GM18951 (cell line): ENCODE results near the gene SMAD3.
"Not testable (repeated sequence)": the region's sequence is repeated elsewhere in the genome, so short reads cannot be mapped to it uniquely, and the experiment has no call there.

Experiments used
- POLR2A ChIP-seq: IDR thresholded peaks from 4 replicates; pipeline ENCODE4 v1.6.1; 2011; ENCODE audit warnings: mild to moderate bottlenecking; ENCODE audit not compliant: insufficient read length, insufficient read depth; ENCODE audit errors: extremely low read depth
- in situ Hi-C: fragments of 300-500 bp; cut with MboI; formaldehyde crosslinking; loops from one replicate; pipeline ENCODE4 v1.12.0; 2022; ENCODE audit warnings: low sequenced_read_pairs, mixed read lengths, inconsistent platforms; ENCODE audit not compliant: unreplicated experiment

The SMAD3 gene

DNA sequence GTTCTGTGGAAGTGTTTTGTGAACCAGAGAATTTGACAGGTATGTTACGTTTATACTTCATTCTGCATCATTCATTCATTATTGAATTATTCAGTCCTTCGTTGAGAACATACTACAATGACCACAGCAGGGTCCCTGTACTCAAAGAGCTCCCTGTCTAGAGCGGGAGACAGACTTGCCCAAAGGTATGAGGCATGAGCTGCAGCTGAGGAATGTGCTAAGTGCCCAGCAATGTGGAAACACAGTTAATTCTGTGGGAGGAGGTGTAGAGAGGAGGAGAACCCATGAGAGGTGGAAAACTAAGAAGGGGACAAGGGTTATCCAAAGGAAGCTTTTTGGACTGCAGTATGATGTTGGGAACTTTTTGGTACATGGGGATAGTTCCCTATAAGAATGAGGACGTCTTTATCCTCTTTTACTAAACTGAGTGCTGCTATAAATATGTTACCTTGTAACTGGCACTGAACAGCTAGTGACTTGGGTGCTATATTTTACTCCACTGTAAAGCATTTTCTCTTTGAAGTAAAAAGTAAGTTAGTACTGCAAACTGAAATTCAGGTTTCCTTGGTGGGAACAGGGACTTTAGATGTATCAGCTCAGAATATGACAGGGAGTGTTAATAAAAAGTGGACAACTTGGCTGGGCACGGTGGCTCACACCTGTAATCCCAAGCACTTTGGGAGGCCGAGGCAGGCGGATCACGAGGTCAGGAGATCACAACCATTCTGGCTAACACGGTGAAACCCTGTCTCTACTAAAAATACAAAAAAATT is 5.7 kb downstream of the SMAD3 start:
- in situ Hi-C loops, result no loop called here
- TF ChIP-seq POLR2A, result no peak

GRCh38 chr15:67072442-67072841 is 7.0 kb downstream of the SMAD3 start:
- in situ Hi-C loops, result no loop called here
- TF ChIP-seq POLR2A, result no peak

GRCh38 chr15:67072958-67073357 is 7.6 kb downstream of the SMAD3 start:
- no peak for TF ChIP-seq POLR2A

GRCh38 chr15:67074886-67075229 is 9.5 kb downstream of the SMAD3 start:
- no peak for TF ChIP-seq POLR2A
- in situ Hi-C loops, result no loop called here

More at GRCh38 chr15:67072958-67073357, 7.6 kb downstream of the SMAD3 start:
- in situ Hi-C loops, result no loop called here

DNA sequence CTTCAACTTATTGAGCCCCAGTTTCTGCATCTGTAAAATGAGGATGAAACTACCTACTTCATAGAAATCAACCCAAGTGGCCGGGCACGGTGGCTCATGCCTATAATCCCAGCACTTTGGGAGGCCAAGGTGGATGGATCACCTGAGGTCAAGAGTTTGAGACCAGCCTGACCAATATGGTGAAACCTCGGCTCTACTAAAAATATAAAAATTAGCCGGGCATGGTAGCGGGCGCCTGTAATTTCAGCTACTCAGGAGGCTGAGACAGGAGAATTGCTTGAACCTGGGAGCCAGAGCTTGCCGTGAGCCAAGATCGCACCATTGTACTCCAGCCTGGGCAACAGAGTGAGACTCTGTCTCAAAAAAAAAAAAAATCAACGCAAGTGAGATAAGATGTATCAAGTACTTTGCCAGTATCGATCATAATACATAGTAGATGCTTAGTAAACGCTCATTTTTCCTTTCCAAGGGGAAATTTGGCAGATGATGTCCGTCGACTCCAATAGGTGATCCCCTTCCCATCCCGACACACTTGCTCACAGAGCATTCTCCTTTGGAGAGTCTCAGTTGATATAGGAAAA is 10.2 kb downstream of the SMAD3 start:
- in situ Hi-C loops, result not testable (repeated sequence)

DNA sequence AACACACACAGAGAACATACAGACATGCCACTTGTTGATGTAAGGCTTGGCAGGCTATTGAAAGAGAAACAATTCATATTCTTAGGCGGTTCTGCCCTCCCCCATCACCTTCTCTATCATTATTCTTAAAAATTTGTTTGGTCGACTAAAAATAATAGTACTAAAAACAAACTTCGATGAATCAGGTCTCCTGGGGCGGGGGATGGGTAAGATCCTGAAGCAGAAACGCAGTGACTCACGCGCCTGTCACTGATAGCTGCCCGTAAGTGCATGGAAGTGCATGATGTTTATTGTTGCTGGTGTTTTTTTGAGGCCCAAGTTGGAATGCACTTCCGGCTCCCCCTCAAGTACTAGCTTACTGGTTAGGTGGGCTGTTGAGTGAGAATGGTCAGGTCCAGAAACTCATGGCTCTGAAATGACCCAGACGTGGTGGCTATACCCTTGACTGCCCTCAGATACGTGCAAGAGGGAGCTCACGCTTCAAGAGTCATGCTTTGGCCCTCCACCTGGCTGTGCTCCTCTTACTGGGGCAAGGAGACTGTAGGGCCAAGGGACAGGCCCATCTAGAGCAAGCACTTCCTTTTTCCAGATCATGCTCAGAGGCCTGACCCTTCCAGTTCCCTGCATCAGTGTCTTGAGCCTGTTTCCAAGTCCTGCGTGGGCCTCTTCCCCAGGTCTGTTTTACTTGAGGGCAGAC is 10.9 kb downstream of the SMAD3 start:
- TF ChIP-seq POLR2A, result no peak
- in situ Hi-C loops, result no loop called here

GRCh38 chr15:67077641-67078215 is 12.3 kb downstream of the SMAD3 start:
- TF ChIP-seq POLR2A, result no peak
- in situ Hi-C loops, result no loop called here

GRCh38 chr15:67079361-67079760 is 14.0 kb downstream of the SMAD3 start:
- in situ Hi-C loops, result no loop called here
- TF ChIP-seq POLR2A, result no peak

- no peak for TF ChIP-seq POLR2A
- in situ Hi-C loops, result no loop called here
Measured at GRCh38 chr15:67080118-67080899, 14.9 kb downstream of the SMAD3 start.

DNA sequence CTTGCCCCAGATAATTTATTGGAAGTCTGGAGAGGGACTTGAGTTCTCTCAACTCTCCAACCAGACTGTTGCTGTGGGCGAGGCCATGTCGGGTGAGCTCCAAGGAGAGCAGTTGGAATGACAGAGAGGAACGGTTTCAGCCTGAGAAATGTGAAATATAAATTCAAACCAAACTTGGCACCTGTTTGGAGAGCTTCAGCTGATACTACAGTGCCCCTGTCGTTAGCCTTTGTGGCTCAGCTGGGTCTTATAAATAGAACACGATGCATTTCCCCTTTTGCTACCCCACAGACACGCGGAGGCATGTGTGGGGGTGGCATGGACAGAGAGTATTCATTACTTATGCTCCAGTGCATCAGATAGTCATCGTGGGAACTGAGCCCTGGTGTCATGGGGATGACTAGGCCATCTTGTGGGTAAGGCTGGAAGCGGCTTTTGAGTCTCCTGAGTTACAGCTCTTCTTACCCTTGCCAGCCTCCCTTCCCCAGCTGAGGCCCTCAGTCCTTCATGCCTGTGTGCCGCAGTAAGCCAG is 15.6 kb downstream of the SMAD3 start:
- in situ Hi-C loops, result no loop called here

DNA sequence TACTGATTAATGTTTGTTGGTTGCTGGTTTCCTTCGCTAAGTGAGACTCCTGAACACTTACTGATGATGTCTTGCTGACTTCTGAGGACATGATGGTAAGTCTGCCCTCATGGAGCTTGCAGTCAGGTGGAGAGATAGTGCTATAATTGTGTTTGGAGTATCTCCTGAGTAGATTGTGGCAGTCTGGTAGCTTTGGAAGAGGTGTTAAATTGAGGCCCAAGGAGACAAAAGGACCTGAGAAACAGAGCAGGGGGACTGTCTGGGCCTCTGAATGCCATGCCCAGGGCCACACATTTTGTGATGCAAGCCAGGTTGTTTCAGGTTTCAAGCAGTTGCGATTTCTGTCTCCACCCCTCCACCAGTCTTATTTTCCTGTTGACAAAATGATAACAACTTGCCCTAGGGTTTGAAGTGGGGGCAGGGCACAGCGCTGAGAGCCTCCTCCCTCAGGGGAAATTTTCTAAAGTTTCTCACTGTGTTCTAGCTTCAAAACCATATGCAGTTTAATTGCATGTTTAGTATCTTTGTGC is 16.7 kb downstream of the SMAD3 start:
- in situ Hi-C loops, result no loop called here

More for the DNA sequence above, 15.6 kb downstream of the SMAD3 start:
- no peak for TF ChIP-seq POLR2A

GRCh38 chr15:67083135-67083762 is 17.8 kb downstream of the SMAD3 start:
- TF ChIP-seq POLR2A, result no peak
- in situ Hi-C loops, result no loop called here

More for the DNA sequence above, 16.7 kb downstream of the SMAD3 start:
- TF ChIP-seq POLR2A, result no peak
